Thymus (tissue), 11 donors: ENCODE data around the gene ABCG4. TPM values are rescaled to one million over a fixed set of nuclear protein-coding genes. Genes with fewer than 3 reads are reported as not detected.
"Not testable (repeated sequence)": the region's sequence is repeated elsewhere in the genome, so short reads cannot be mapped to it uniquely, and the experiment has no call there.

ENCODE experiments used
- DNase-seq, 9 donors: peaks; one replicate each; pipeline ENCODE4 v3.0.0-alpha.2; 2013; ENCODE audit warnings: low spot score in 9 of 9, low read depth in 6 of 9, missing footprints in 1 of 9
- H3K27ac ChIP-seq, 2 donors: one replicate each; pipeline ENCODE4 v1.5.1; 2013; ENCODE audit warnings: control low read depth in 1 of 2, low read depth in 1 of 2, low read length in 1 of 2, mild to moderate bottlenecking in 1 of 2, moderate library complexity in 1 of 2
- H3K27me3 ChIP-seq, 2 donors: one replicate each; pipeline ENCODE4 v1.5.1; 2013; ENCODE audit warnings: low read length in 1 of 2; ENCODE audit not compliant: control insufficient read depth in 2 of 2, insufficient read depth in 1 of 2
- H3K36me3 ChIP-seq, 2 donors: one replicate each; pipeline ENCODE4 v1.5.1; 2013; ENCODE audit warnings: low read length in 1 of 2, mild to moderate bottlenecking in 1 of 2, moderate library complexity in 1 of 2; ENCODE audit not compliant: control insufficient read depth in 2 of 2, insufficient read depth in 2 of 2
- H3K4me1 ChIP-seq, 2 donors: one replicate each; pipeline ENCODE4 v1.5.1; 2013; ENCODE audit warnings: low read length in 2 of 2; ENCODE audit not compliant: control insufficient read depth in 2 of 2, insufficient read depth in 2 of 2
- H3K4me3 ChIP-seq, 2 donors: one replicate each; pipeline ENCODE4 v1.5.1; 2013; ENCODE audit warnings: low read length in 2 of 2, control low read depth in 1 of 2, mild to moderate bottlenecking in 1 of 2
- H3K9me3 ChIP-seq, 2 donors: one replicate each; pipeline ENCODE4 v1.5.1; 2013; ENCODE audit warnings: low read length in 1 of 2, mild to moderate bottlenecking in 1 of 2; ENCODE audit not compliant: control insufficient read depth in 2 of 2, insufficient read depth in 1 of 2
- WGBS: extraction: QIAGEN DNeasy Blood & Tissue Kit; methylation state at CpG from one replicate; pipeline ENCODE4 v1.1.7; 2013; 5-methylcytosine and 5-hydroxymethylcytosine counted together
- polyA plus RNA-seq: library from polyadenylated mRNA; stranded (reverse); fragments of 200-250 nt; gene quantifications from one replicate; pipeline ENCODE4 v1.2.3, GENCODE V29; 2013
- total RNA-seq: library from RNA; stranded (reverse); fragments of 120-200 nt; gene quantifications from one replicate; pipeline ENCODE4 v1.2.4, GENCODE V29; 2013
- donor health status: healthy.

ABCG4 gene
- total and polyA plus RNA-seq, 2 donors, result 0.28 to 2.8 TPM

DNA sequence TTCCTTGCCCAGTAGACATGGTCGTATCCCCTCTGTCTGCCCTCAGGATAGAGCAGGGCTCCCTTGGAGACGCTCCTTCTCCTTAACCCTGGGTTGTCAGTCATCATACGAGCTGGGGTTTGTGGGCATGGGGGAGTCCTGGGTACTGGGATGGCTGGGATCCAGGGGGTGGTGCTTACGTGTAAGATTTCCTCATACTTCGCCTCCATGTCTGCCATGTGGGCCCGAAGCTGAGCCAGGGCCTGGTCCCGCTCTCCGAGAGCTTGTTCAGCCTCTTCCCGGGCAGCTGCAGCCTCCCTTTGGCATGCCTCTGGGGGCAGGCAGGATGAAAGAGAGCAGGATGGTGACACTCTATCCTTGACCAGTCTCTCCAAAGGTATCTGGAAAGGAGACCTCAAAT lies 41.7 kb downstream of the ABCG4 start:
- H3K27me3 ChIP-seq, result peaks cover 0 to 11% of the 10 kb centered on the region in 2 donors
- H3K9me3 ChIP-seq, result no peaks in the 10 kb centered on the region
- H3K36me3 ChIP-seq, result no peaks in the 10 kb centered on the region
- no peaks in the 10 kb centered on the region for H3K4me1 ChIP-seq
- H3K4me3 ChIP-seq, result no peak overlapping the region
- H3K27ac ChIP-seq, result no peak overlapping the region
- DNase-seq, result no peak
- WGBS, result 97% methylated on average over 9 of the region's 9 CpGs

DNA sequence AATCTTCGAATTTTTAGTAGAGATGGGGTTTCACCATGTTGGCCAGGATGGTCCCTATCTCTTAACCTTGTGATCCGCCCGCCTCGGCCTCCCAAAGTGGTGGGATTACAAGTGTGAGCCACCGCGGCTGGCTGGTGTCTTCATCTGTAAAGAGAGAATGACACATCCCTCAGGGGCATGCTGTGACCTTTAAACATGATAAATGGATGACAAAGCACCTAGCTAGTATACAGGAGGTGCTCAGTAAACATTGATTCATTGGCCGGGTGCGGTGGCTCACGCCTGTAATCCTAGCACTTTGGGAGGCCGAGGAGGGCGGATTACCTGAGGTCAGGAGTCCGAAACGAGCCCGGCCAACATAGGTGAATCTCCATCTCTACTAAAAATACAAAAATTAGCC lies 42.4 kb downstream of the ABCG4 start:
- not testable (repeated sequence) for DNase-seq, H3K27me3 ChIP-seq, H3K27ac ChIP-seq, H3K4me1 ChIP-seq, H3K9me3 ChIP-seq, H3K4me3 ChIP-seq, H3K36me3 ChIP-seq
- 95% methylated on average over 14 of the region's 14 CpGs for WGBS

DNA sequence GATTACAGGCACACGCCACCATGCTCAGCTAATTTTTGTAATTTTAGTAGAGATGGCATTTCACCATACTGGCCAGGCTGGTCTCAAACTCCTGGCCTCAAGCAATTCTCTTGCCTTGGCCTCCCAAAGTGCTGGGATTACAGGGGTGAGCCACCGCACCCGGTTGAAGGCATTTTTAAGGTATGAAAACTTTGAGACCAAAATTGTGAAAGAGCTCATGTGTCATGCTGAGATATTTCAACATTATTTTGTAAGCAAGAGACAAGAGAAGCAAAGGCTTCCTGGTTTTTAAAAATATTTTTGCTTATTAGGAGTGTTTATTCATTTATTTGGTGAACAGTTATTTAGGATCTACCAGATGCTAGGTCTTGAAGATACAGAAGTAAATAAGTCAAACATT lies 43.3 kb downstream of the ABCG4 start:
- Histone ChIP-seq H3K4me1 (peaks cover 0 to 3% of the 10 kb centered on the region in 2 donors), H3K27ac (no peak overlapping the region), H3K9me3 (no peaks in the 10 kb centered on the region), H3K4me3 (no peak overlapping the region), H3K36me3 (no peaks in the 10 kb centered on the region), H3K27me3 (peaks cover 0 to 4% of the 10 kb centered on the region in 2 donors)
- WGBS, result 98% methylated on average over 3 of the region's 3 CpGs
- no peak for DNase-seq

DNA sequence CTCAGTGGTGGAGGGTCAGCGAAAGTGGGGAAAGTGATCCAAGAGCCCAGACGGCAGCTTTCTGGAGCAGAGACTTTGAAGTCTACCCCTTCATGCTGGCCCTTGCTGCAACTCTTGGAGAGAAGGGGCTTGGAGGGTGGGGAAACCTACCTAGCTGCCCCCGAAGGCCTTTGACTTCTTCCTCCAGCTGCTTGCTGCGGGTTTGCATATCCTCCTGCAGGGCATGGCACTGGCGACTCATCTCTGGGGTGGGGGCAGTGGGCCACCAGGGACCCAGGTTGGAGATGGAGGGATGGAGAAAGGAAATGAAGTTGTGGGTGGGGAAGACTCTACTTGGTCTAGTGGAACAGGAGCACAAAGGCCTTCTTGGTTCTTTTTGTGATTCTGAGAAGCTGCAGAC lies 44.1 kb downstream of the ABCG4 start:
- WGBS, result 94% methylated on average over 5 of the region's 5 CpGs
- H3K9me3 ChIP-seq, result no peaks in the 10 kb centered on the region
- H3K4me3 ChIP-seq, result no peak overlapping the region
- peaks cover 0 to 3% of the 10 kb centered on the region in 2 donors for H3K4me1 ChIP-seq
- no peaks in the 10 kb centered on the region for H3K27me3 ChIP-seq
- H3K36me3 ChIP-seq, result no peaks in the 10 kb centered on the region
- no peak overlapping the region for H3K27ac ChIP-seq
- DNase-seq, result no peak

DNA sequence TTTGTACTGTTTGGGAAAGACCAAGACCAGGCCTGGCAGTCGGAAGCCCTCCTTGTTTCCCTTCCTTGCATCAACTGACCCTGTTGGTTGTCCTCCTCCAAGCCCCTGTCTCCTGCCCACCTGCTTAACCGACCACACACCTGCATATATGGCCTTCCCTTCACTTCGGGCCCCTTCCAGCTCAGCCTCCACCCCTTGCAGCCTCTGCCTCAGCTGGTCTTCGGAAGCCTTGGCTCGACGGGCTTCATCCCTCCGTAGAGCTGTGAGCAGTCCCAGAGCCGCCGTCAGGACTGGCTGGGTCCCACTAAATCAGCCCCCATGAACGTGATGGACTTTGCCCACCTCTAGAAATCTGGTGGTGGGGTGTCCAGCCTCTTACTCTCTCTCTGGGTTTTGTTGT lies 44.8 kb downstream of the ABCG4 start:
- DNase-seq, result no peak
- Histone ChIP-seq H3K27me3 (no peaks in the 10 kb centered on the region), H3K4me1 (peaks cover 0 to 3% of the 10 kb centered on the region in 2 donors), H3K27ac (no peak overlapping the region), H3K36me3 (no peaks in the 10 kb centered on the region), H3K9me3 (no peaks in the 10 kb centered on the region), H3K4me3 (no peak overlapping the region)
- WGBS, result 97% methylated on average over 10 of the region's 10 CpGs

DNA sequence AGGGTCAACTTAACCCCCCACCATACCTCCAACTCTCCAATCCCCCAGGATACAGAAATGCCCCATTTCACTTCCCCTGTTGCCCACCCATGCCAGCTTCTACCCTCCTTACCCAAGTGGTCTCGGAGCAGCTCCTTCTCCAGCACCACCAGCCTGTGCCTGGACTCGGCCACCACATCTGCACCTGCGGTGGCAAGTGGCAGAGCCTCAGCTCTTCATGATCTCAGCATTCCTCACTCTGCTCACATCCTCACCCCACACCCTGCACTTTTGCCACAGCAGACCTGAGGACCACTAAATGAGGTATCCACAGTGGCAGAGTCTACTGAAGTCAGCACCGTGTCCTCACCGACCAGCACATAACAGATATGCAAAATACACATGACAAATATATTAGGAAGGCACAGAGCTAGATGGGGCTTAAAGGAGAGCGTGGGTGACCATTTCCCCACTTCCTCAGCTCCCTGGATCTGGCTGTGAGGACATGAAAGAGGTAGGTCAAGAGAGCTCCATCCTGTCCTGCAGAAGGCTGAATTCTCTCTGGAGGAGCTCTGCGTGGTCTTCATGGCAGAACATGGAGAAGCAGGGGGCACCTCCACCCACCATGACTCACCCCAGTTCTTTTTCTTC lies 46.1 kb downstream of the ABCG4 start:
- 81% methylated on average over 7 of the region's 7 CpGs for WGBS
- no peaks in the 10 kb centered on the region for H3K9me3 ChIP-seq
- no peak overlapping the region for H3K27ac ChIP-seq
- no peaks in the 10 kb centered on the region for H3K27me3 ChIP-seq
- H3K4me3 ChIP-seq, result no peak overlapping the region
- no peaks in the 10 kb centered on the region for H3K36me3 ChIP-seq
- H3K4me1 ChIP-seq, result peaks cover 0 to 3% of the 10 kb centered on the region in 2 donors
- no peak for DNase-seq

DNA sequence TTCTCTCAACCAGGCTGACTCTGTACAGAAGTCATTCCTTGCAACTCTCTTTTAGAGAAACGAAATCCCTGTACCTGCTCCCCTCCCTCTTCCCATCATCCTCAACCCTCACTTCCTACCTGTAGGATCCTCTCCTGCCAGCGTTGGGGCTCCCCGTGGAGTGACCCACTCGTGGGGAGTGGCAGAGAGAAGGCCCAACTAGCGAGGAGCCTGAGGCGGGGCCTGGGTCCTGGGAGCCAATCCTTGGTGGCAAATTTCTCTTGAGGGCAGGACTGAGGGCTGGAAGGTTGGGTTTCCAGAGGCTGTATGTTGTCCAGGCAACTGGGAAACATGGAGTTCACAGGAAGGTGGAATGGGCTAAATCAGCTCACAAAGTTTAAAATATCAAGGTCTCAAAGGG lies 46.8 kb downstream of the ABCG4 start:
- H3K27ac ChIP-seq, result no peak overlapping the region

DNA sequence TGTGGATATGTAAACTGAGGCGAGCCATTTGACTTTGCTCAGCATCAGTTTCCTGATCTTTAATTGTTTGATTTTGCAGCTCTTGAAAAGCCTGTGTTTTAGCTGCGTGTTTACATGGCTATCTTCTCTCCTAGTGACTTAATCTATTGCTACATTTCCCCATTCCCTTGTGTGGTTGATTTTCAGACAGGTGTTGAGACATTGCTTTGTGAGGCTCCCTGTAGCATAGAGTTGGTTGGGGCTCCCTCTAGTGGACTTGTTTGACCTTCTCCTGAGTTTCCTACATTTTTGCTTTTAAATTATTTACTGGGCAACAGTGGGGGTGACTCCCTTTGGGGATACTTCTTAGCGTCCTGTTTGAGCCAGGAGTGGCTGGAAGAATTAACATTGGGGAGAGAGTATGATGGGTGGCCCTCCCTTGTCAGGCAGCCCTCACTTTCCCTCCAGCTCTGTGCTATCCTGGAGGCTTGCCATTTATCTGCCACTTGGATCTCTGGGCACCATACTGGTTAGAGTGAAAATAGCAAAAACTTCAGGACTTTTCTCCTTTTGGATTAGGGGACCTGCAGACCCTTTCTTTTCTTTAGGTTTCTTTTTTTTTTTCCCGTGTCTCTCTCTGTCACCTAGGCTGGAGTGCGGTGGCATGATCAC lies 48.1 kb downstream of the ABCG4 start:
- no peak overlapping the region for H3K27ac ChIP-seq

More for the DNA sequence above, 46.8 kb downstream of the ABCG4 start:
- DNase-seq, result no peak
- Histone ChIP-seq H3K4me1 (peaks cover 0 to 3% of the 10 kb centered on the region in 2 donors), H3K27me3 (no peaks in the 10 kb centered on the region), H3K4me3 (no peak overlapping the region), H3K36me3 (no peaks in the 10 kb centered on the region), H3K9me3 (no peaks in the 10 kb centered on the region)
- WGBS, result 75% methylated on average over 6 of the region's 6 CpGs

DNA sequence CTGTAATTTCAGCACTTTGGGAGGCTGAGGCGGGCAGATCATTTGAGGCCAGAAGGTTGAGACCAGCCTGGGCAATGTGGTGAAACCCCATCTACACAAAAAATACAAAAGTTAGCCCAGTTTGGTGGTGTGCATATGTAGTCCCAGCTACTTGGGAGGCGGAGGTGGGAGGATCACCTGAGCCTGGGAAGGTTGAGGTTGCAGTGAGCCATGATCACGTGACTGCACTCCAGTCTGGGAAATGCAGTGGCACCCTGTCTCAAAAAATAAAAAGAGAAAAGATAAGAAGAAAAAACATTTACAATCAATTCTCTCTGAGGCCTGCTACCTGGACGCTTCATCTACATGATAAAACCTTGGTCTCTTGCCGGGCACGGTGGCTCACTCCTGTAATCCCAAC lies 50.1 kb downstream of the ABCG4 start:
- 95% methylated on average over 6 of the region's 6 CpGs for WGBS
- DNase-seq, result no peak
- H3K36me3 ChIP-seq, result no peaks in the 10 kb centered on the region

More for the DNA sequence above, 48.1 kb downstream of the ABCG4 start:
- Histone ChIP-seq H3K4me1 (peaks cover 0 to 3% of the 10 kb centered on the region in 2 donors), H3K27me3 (no peaks in the 10 kb centered on the region), H3K36me3 (no peaks in the 10 kb centered on the region), H3K4me3 (no peak overlapping the region), H3K9me3 (no peaks in the 10 kb centered on the region)
- 48% methylated on average over 5 of the region's 5 CpGs for WGBS
- peak; percentile 67 to 95 (median 90) for DNase-seq

More for the DNA sequence above, 50.1 kb downstream of the ABCG4 start:
- Histone ChIP-seq H3K9me3 (no peaks in the 10 kb centered on the region), H3K4me3 (no peak overlapping the region), H3K27ac (no peak overlapping the region), H3K27me3 (no peaks in the 10 kb centered on the region), H3K4me1 (peaks cover 0 to 3% of the 10 kb centered on the region in 2 donors)
